ENCODE data around the gene C4B.

Gene C4B

GRCh38 chr6:32068867-32069266 lies 54.3 kb downstream of the C4B start:
- H3K27me3 ChIP-seq (ENCODE audit: insufficient read depth, low read length, poor library complexity): peaks cover 3% of the 10 kb centered on the region
- DNase-seq (no peak), ATAC-seq (ENCODE audit: insufficient read depth, low read depth) (no peak)
- H3K27ac ChIP-seq (ENCODE audit: low read length): no peak overlapping the region
- no peak overlapping the region for H2AFZ ChIP-seq (ENCODE audit: low read depth, low read length)
- no peaks in the 10 kb centered on the region for H3K79me2 ChIP-seq (ENCODE audit: insufficient read depth, low read length)
- H3K4me3 ChIP-seq (ENCODE audit: low read depth in 1 of 2, low read length in 2 of 2): no peak overlapping the region
- H4K20me1 ChIP-seq (ENCODE audit: insufficient read depth, low read length): no peaks in the 10 kb centered on the region
- TF ChIP-seq CTCF (IDR thresholded peaks at IDR 0.05; ENCODE audit: borderline replicate concordance, extremely low read depth, low read length, poor library complexity, severe bottlenecking): no peak
- no peak for TF ChIP-seq EZH2 (IDR thresholded peaks at IDR 0.05; ENCODE audit: borderline replicate concordance, low read depth, low read length, severe bottlenecking)
- H3K4me2 ChIP-seq (ENCODE audit: insufficient read depth, low read length): no peak overlapping the region
- H3K9ac ChIP-seq (ENCODE audit: low read depth, low read length): no peak overlapping the region
- no peaks in the 10 kb centered on the region for H3K9me3 ChIP-seq (ENCODE audit: insufficient read depth, low read length, severe bottlenecking)
- no peaks in the 10 kb centered on the region for H3K4me1 ChIP-seq (ENCODE audit: insufficient read depth, low read length)
- H3K36me3 ChIP-seq (ENCODE audit: insufficient read depth, low read length): no peaks in the 10 kb centered on the region

DNA sequence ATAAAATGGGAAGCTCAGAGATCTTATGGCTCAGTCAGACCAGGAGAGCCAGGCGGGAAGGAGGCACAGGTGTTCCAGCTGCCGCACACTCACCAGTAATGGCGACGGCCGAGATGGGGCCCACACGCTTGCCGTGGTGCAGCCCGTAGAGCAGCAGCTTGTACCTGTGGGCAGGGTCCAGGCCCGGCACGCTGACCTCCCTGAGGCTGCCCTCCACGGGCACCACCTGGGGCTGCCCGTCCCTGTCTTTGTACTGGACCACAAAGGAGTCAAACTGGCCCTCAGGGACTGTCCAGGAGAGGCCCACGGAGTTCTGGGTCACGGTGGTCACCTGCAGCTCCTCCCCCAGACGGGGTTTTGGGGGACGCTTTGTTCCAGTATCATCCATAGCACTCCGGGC lies 54.9 kb downstream of the C4B start:
- H3K4me3 ChIP-seq (ENCODE audit: low read depth in 1 of 2, low read length in 2 of 2): no peak overlapping the region
- DNase-seq (no peak), ATAC-seq (ENCODE audit: insufficient read depth, low read depth) (no peak)
- no peaks in the 10 kb centered on the region for H3K4me1 ChIP-seq (ENCODE audit: insufficient read depth, low read length)
- H3K79me2 ChIP-seq (ENCODE audit: insufficient read depth, low read length): no peaks in the 10 kb centered on the region
- H2AFZ ChIP-seq (ENCODE audit: low read depth, low read length): no peak overlapping the region
- H4K20me1 ChIP-seq (ENCODE audit: insufficient read depth, low read length): no peaks in the 10 kb centered on the region
- no peak overlapping the region for H3K27ac ChIP-seq (ENCODE audit: low read length)
- no peak overlapping the region for H3K4me2 ChIP-seq (ENCODE audit: insufficient read depth, low read length)
- no peaks in the 10 kb centered on the region for H3K36me3 ChIP-seq (ENCODE audit: insufficient read depth, low read length)
- H3K9ac ChIP-seq (ENCODE audit: low read depth, low read length): no peak overlapping the region
- no peaks in the 10 kb centered on the region for H3K9me3 ChIP-seq (ENCODE audit: insufficient read depth, low read length, severe bottlenecking)
- peaks cover 3% of the 10 kb centered on the region for H3K27me3 ChIP-seq (ENCODE audit: insufficient read depth, low read length, poor library complexity)
- TF ChIP-seq EZH2 (IDR thresholded peaks at IDR 0.05; ENCODE audit: borderline replicate concordance, low read depth, low read length, severe bottlenecking) (no peak), CTCF (IDR thresholded peaks at IDR 0.05; ENCODE audit: borderline replicate concordance, extremely low read depth, low read length, poor library complexity, severe bottlenecking) (no peak)

- H3K9me3 ChIP-seq (ENCODE audit: insufficient read depth, low read length, severe bottlenecking): no peaks in the 10 kb centered on the region
- no peaks in the 10 kb centered on the region for H3K4me1 ChIP-seq (ENCODE audit: insufficient read depth, low read length)
- H2AFZ ChIP-seq (ENCODE audit: low read depth, low read length): no peak overlapping the region
- no peaks in the 10 kb centered on the region for H3K36me3 ChIP-seq (ENCODE audit: insufficient read depth, low read length)
- H3K79me2 ChIP-seq (ENCODE audit: insufficient read depth, low read length): no peaks in the 10 kb centered on the region
- H3K4me2 ChIP-seq (ENCODE audit: insufficient read depth, low read length): no peak overlapping the region
- no peaks in the 10 kb centered on the region for H4K20me1 ChIP-seq (ENCODE audit: insufficient read depth, low read length)
- ATAC-seq (ENCODE audit: insufficient read depth, low read depth) (no peak), DNase-seq (no peak)
- TF ChIP-seq CTCF (IDR thresholded peaks at IDR 0.05; ENCODE audit: borderline replicate concordance, extremely low read depth, low read length, poor library complexity, severe bottlenecking) (no peak), EZH2 (IDR thresholded peaks at IDR 0.05; ENCODE audit: borderline replicate concordance, low read depth, low read length, severe bottlenecking) (no peak)
- no peak overlapping the region for H3K27ac ChIP-seq (ENCODE audit: low read length)
- H3K4me3 ChIP-seq (ENCODE audit: low read depth in 1 of 2, low read length in 2 of 2): no peak overlapping the region
- H3K9ac ChIP-seq (ENCODE audit: low read depth, low read length): no peak overlapping the region
- H3K27me3 ChIP-seq (ENCODE audit: insufficient read depth, low read length, poor library complexity): peaks cover 3% of the 10 kb centered on the region
These were observed 55.4 kb downstream of the C4B start for GRCh38 chr6:32069878-32070515.
